Measurements from ENCODE around the gene ST14.

DNA sequence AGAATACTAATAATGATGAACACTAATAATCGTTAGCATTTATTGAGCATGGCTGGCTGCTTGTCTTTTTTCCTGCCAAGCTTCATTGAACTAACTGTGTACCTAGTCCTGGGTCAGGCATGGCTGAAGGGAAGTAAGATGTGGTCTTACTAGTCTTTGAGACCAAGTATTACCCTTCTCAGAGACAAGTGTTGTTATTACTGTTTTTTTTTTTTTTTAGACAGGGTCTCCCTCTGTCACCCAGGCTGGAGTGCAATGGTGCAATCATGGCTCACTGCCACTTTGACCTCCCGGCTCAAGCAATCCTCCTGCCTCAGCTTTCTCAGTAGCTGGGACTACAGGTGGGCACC lies 4.6 kb downstream of the ST14 start:
- TF ChIP-seq EZH2 (IDR thresholded peaks at IDR 0.05; ENCODE audit: insufficient read depth, poor library complexity, severe bottlenecking) (no peak), EZH2phosphoT487 (IDR thresholded peaks at IDR 0.05; ENCODE audit: insufficient read depth, low read depth) (no peak)
